ENCODE measurements around the gene HS6ST3. TPM values are rescaled to one million over a fixed set of nuclear protein-coding genes. Genes with fewer than 3 reads are reported as not detected.

Gene HS6ST3
- total RNA-seq, 1 donor from 2014 or later: not detected

DNA sequence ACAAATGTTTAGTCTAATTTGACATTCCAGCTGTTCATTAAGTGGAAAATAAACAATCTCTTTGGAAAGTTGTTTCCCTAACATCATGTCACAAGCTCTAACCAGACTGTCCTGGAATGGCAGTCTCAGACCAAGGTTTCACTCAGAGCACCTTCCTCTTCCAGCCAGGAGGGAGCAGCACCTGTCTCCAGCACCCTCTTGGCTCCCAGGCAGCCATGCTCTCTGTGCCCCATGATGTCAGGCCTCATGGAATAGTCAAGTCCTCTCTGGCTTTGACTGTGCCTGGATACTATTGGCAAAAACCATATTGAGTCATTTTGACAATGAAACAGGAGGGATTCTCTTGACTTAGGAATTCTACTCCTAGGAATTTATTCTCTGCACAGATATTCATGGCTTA, 733.0 kb downstream of the HS6ST3 start:
- peak; percentile 11 to 37 for DNase-seq (ENCODE audit: low read depth in 2 of 2)

GRCh38 chr13:96824140-96824539, 734.2 kb downstream of the HS6ST3 start:
- peak in 1 of 2 donors; percentile 60 for DNase-seq (ENCODE audit: low read depth in 2 of 2)

GRCh38 chr13:96825653-96826052, 735.7 kb downstream of the HS6ST3 start:
- no peak for DNase-seq (ENCODE audit: low read depth in 2 of 2)

DNA sequence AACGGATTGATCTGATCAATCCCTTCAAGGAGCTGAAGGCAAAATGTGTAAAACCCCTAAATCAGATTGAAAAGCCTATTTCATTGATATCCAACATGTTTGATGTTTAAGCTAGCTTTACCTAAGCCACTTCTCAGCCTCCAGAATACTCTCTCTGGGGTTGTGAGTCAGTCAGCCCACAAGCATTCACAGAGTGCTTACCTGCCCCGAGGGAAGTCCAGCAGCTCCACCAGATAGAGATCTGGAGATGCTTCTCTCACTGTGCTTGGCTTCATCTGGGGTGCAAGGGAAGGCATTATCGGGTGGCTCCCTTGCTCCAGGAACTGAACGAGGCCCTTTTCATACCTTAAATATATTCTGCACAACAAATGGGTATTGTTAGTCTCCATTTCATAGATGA, 744.7 kb downstream of the HS6ST3 start:
- no peak for DNase-seq (ENCODE audit: low read depth in 2 of 2)

DNA sequence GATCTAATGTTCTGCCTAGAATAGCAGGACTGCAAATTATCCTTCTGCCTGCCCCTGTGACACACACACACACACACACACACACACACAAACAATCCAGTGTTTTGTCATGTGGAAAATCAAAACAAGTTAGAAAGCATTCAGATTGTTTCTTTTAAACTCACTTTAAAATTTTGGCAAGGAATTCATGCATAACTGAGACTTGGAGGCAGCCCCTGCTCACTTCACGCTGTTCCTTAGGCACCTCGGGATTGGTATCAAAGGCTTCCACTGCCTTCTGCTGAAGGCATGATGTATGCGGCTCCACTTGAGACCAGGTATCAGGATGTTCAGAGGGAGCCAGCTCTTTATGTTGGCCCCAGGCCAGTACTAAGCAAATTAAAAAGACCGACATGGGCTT, 745.6 kb downstream of the HS6ST3 start:
- no peak for DNase-seq (ENCODE audit: low read depth in 2 of 2)

- no peak for DNase-seq (ENCODE audit: low read depth in 2 of 2)
These were observed 746.8 kb downstream of the HS6ST3 start for GRCh38 chr13:96836733-96837132.

DNA sequence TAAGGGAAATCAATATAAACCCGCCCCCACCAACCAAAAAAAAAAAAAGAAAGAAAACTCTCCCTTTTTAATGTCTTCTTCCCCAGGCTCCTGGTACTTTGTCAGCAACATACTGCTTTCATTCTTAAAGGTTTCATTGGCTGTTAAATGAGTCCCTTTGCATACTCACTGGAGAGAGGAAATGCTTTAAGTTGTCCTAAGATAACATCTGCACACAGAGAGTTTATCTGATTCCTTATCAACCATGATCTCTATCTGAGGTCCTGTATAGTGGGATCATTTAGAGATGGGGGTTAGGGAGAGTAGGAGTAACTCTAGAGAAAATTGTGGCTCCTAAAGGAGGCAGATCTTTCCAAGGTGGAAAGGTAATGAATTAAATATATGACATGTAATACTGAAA, 747.9 kb downstream of the HS6ST3 start:
- no peak for DNase-seq (ENCODE audit: low read depth in 2 of 2)

DNA sequence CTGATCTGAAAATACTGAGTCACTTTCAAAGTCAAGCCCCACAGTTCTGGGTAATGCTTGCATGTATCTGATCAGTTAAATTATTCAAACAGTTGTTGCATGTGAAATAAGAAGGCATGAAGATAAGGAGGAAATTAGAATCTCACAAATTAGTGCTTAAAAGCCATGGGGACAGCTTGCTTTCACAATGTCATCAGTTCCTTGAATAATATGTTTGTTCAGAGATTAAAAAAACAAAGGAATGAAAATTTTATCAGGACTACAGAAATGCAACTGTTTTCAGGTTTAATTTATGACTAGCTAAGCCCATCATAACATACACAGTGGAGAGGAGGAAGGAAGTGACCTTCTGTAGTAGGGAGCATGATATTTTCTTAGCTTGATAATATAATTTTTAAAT, 754.3 kb downstream of the HS6ST3 start:
- no peak for DNase-seq (ENCODE audit: low read depth in 2 of 2)

- no peak for DNase-seq (ENCODE audit: low read depth in 2 of 2)
These were observed 754.7 kb downstream of the HS6ST3 start for GRCh38 chr13:96844616-96845015.

- DNase-seq (ENCODE audit: low read depth in 2 of 2): no peak
These were observed 758.4 kb downstream of the HS6ST3 start for GRCh38 chr13:96848286-96848685.

DNA sequence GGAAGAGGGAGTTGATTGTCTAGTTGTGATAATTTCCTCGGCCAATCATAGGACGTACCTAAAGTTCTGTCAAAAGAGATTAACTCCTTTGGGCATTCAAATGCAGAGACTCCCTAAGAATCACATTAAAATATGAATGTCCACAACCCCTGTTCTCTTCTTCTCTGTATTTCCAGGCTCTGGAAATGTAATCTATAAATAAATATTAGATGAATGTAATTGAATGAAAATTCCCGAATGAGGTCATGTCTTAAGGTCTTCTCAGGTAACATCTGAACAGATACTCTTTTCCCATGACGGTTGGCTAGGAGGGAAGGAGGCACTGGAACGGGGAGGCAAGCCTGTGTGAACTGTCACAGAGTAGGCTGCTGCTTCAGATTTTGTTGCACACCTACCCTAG, 759.2 kb downstream of the HS6ST3 start:
- no peak for DNase-seq (ENCODE audit: low read depth in 2 of 2)

DNA sequence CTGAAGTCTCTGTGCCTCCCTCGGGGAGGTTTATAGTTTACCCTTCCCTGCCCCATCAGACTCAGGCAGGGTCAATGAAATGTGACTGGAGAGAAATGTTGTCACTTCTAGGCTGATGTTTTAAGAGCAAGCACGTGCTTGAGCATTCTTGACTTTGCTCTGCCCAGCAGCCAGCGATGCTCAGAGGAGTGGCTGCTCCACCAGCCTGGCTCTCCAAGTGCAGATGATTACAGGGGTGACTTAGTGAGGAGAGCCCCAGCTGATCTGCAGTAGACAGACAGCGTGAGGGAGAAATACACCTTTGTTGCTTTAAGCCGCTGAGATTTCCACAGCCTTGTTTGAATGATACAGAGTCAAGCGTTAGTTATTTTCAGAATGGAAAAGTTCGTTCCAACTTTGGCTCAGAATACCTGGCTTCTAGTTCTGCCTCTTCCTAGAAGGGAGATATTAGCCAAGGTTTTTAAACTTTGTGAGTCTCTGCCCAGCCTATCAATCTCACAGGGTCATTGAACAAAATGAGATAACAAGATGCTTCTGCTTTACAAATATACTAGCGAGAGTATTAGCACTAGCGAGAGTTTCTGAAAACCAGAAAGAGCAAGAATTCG, 760.7 kb downstream of the HS6ST3 start:
- no peak for DNase-seq (ENCODE audit: low read depth in 2 of 2)

DNA sequence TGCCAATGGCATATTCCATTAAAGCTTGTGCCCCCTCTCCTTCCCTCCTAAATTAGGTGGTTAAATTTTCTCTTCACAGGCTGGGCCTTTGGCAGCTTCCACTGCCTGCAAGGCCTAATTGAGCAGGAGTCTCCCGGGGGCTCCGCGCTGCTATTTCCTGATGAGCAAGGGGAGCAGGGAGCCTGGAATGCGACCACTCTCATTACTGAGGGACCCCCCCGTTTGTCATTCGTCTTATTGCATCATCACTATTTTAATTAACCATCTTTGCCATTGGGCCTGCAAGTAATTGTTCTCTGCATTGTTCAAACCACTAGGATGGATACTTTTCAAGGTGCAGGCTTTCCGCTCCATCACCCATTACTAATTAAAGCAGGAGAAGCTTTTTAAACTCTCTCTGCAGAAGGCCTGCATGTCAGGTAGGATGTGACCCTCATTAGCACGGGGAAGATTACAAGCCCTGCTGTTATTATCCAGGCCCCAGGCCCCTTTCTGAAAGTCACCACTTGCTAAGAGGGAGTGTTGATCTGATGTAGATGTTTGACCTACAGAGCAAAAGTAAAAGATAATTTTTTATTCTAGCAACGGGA, 762.0 kb downstream of the HS6ST3 start:
- DNase-seq (ENCODE audit: low read depth in 2 of 2): no peak

DNA sequence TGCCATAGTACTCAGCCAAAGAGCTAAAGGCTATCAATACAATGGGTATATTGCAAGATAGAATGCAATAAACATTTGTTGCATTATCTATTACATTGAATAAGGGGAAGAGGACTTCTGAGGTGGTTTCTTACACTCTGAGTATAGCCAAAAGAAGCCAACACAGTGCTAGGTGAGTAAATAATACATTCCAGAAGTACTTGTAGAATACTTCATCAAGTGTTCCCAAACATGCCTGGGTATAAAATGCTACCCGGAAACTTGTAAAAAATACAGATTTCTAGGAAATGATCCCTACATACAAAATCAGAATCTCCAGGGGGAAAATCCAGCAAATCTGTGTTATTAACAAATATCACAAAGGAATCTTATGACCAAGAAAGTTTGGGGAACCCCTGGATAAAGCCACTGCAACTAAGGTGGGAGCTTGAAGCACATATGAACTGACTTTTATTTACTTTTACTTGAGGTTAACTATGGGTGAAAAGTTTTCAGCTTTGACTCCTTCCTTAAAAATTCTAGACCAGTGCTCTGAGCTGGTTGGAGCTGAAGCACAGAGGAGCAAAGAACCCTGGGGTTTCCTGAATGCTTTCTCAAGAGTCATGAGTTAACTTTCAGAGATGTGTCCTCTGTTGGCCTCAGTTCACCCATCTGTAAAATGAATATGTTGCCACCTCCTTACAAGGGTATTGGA, 768.4 kb downstream of the HS6ST3 start:
- DNase-seq (ENCODE audit: low read depth in 2 of 2): no peak

DNA sequence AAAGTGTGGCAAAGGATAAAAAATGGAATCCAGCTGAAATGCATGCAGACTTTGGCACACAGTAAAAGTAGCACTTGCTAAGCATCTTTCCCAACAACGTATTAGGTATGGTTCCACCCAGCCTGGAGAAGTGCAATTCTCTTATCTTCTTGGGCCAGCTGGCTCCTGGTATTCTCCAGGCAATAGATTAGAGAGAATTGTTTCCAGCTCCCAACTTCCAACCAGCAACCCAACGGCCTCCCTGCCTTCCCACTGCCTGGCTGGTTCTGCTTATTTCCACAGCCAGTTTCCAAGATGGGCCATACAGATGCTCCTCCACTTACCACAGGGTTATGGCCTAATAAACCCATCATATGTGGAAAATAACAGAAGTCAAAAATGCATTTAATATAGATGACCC, 771.0 kb downstream of the HS6ST3 start:
- DNase-seq (ENCODE audit: low read depth in 2 of 2): no peak

DNA sequence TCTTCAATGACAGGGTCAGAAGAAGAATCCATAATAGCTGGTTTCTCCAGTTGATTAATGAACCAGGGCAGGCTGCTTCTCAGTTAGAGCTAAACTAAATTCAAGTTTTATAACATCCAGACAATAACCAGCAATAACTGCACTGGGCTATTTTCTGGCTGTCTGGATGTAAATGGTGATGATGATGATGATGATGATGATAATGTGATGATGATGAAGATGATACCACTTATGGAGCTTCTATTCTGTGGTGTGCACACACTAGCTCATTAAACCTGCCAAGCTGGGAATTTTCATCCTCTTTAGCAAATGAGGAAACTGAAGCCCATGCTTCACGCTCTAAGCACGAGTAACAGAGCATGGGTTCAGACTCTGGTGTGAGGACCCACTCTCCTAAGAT, 772.2 kb downstream of the HS6ST3 start:
- DNase-seq (ENCODE audit: low read depth in 2 of 2): no peak

GRCh38 chr13:96862999-96863398, 773.1 kb downstream of the HS6ST3 start:
- DNase-seq (ENCODE audit: low read depth in 2 of 2): no peak

GRCh38 chr13:96871469-96871868, 781.6 kb downstream of the HS6ST3 start:
- DNase-seq (ENCODE audit: low read depth in 2 of 2): no peak

DNA sequence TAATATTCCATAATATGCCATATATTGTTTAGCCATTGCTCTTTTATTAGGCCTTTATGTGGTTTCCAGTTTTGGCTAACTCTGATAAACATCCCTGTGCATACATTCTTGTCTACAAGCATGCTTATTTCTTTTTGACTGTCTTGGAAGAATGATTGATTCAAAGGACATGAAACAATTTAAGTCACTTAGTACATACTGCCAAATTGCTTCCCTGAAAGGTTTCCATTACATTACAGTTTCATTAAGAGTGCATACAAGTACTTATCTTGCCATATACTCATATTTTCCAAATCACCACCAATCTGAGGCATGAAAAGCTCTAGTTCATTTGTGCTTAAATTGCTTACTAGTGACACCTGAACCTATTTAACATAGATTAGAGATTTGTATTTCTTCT, 790.5 kb downstream of the HS6ST3 start:
- no peak for DNase-seq (ENCODE audit: low read depth in 2 of 2)

All from lung microvascular endothelial cell (primary cell).